Neural crest cell (in vitro differentiated cells): ENCODE data around the gene JUND. TPM values are rescaled to one million over a fixed set of nuclear protein-coding genes. Genes with fewer than 3 reads are reported as not detected.

ENCODE experiments used
- DNase-seq: peaks from one replicate; pipeline ENCODE4 v3.0.0; 2021; ENCODE audit warnings: low read depth, mixed read lengths, low spot score
- H3K27ac Mint-ChIP-seq: one replicate; pipeline ENCODE4 v1.8.0; 2021; ENCODE audit warnings: mild to moderate bottlenecking, mixed read lengths; ENCODE audit not compliant: unreplicated experiment
- H3K27me3 Mint-ChIP-seq: 2 replicates; pipeline ENCODE4 v1.8.0; 2021; ENCODE audit warnings: low read depth, mild to moderate bottlenecking, mixed read lengths
- H3K36me3 Mint-ChIP-seq: 2 replicates; pipeline ENCODE4 v1.8.0; 2021; ENCODE audit warnings: low read depth, mild to moderate bottlenecking, mixed read lengths
- H3K4me1 Mint-ChIP-seq: 2 replicates; pipeline ENCODE4 v1.8.0; 2021; ENCODE audit warnings: mixed read lengths
- H3K4me3 Mint-ChIP-seq: one replicate; pipeline ENCODE4 v1.8.0; 2021; ENCODE audit warnings: mild to moderate bottlenecking, mixed read lengths
- H3K9me3 Mint-ChIP-seq: 2 replicates; pipeline ENCODE4 v1.8.0; 2021; ENCODE audit warnings: mixed read lengths
- total RNA-seq: library from RNA; stranded (reverse); gene quantifications from 2 replicates; pipeline ENCODE4 v1.2.1, GENCODE V29; 2021
- TF ChIP-seq, protein P1 (sequence below): fragments of 200-600 bp; sonication (generic); conservative IDR thresholded peaks from 2 replicates; pipeline ENCODE4 v1.5.0; 2021; ENCODE audit warnings: antibody characterized with exemption, mild to moderate bottlenecking

The JUND gene
- total RNA-seq, 1 donor from 2014 or later = 85.1 TPM

- Mint-ChIP-seq H3K4me3 (no peak overlapping the region), H3K27ac (no peak overlapping the region), H3K4me1 (peaks cover 25% of the 10 kb centered on the region), H3K9me3 (no peaks in the 10 kb centered on the region), H3K27me3 (no peaks in the 10 kb centered on the region), H3K36me3 (no peaks in the 10 kb centered on the region)
- DNase-seq = no peak
- TF ChIP-seq, protein P1, sequence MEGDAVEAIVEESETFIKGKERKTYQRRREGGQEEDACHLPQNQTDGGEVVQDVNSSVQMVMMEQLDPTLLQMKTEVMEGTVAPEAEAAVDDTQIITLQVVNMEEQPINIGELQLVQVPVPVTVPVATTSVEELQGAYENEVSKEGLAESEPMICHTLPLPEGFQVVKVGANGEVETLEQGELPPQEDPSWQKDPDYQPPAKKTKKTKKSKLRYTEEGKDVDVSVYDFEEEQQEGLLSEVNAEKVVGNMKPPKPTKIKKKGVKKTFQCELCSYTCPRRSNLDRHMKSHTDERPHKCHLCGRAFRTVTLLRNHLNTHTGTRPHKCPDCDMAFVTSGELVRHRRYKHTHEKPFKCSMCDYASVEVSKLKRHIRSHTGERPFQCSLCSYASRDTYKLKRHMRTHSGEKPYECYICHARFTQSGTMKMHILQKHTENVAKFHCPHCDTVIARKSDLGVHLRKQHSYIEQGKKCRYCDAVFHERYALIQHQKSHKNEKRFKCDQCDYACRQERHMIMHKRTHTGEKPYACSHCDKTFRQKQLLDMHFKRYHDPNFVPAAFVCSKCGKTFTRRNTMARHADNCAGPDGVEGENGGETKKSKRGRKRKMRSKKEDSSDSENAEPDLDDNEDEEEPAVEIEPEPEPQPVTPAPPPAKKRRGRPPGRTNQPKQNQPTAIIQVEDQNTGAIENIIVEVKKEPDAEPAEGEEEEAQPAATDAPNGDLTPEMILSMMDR = no peak
These were observed 13.6 kb upstream of the JUND start for GRCh38 chr19:18295034-18295451.

- no peak for DNase-seq
- Mint-ChIP-seq H3K27ac (peak overlapping the region; percentile 35), H3K27me3 (no peaks in the 10 kb centered on the region), H3K36me3 (no peaks in the 10 kb centered on the region), H3K4me1 (peaks cover 29% of the 10 kb centered on the region), H3K9me3 (no peaks in the 10 kb centered on the region), H3K4me3 (no peak overlapping the region)
- TF ChIP-seq, protein P1 = no peak
These were observed 13.0 kb upstream of the JUND start for GRCh38 chr19:18294467-18294864.

DNA sequence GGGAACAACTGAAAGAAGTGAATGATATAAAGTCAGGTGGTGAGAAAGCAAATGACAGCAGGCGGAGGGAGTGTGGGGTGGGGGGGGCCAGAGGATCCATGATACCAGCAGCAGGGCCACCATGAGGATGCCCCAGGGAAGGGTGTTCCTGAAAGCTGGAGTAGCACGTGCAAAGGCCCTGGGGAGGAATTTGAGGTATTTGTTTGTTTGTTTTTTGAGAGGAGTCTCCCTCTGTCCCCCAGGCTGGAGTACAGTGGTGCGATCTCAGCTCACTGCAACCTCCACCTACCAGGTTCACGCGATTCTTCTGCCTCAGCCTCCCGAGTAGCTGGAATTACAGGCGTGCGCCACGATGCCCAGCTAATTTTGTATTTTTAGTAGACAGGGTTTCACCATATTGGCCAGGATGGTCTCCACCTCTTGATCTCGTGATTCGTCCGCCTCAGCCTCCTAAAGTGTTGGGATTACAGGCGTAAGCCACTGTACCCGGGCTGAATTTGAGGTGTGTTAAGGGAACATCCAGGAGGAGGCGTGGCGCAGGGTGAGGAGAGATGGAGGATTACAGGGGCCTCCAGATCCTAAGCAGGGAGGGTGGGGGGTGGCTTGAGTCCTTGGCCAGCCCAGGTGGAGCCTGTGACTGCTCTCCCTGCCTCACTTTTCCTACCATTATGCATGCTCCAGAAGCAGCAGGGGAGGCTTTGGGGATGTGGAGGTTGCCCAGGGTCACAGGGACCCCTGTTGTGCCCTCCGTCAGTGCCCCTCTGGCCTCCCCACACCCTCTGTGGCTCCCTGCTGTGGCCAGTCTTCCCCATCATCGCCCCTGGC, 12.4 kb upstream of the JUND start:
- peak overlapping the region; percentile 78 for H3K4me3 Mint-ChIP-seq
- H3K36me3 Mint-ChIP-seq = no peaks in the 10 kb centered on the region
- peaks cover 29% of the 10 kb centered on the region for H3K4me1 Mint-ChIP-seq
- H3K9me3 Mint-ChIP-seq = no peaks in the 10 kb centered on the region
- H3K27ac Mint-ChIP-seq = peak overlapping the region; percentile 35
- no peaks in the 10 kb centered on the region for H3K27me3 Mint-ChIP-seq
- TF ChIP-seq, protein P1 = no peak
- DNase-seq = no peak

DNA sequence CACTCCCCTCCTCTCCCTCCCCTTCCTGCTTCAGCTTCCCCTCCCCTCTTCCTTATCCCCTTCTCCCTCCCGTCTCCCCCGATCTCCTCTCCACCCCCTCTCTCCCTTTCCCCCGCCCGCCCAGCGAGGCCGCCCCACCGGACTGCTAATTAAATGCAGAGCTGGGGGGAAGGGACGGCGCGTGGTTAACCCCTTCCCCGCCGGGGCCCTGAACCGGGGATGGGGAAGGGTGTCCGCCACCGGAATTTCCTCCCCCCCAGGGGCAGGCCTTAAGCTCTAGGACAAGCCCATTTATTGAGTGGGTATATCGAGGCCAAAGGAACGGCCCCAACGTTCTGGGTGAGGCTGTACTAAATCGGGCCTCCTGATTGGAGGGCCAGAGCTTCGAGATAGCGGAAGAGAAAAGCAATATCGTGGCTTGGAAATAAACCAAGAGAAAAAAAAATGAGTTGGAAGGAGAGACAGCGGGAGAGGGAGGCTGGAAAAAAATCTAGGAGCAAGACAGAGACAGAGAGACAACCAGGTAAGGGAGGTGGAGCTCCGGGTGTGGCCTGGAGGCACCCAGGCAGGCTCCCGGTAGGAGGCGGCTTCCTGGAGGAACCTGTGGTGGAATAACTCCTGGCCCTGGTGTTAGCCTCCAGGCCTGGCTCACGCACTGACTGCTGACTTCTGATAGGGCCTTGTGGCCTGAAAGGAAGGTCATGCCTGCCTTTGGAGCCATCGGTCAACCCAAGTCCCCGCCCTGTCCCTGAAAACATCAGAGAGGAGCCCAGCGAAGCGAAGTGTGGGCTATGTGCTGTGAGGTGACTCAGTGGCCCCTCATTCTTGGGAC, 11.6 kb upstream of the JUND start:
- DNase-seq = peak; percentile 64
- H3K4me3 Mint-ChIP-seq = peak overlapping the region; percentile 91
- H3K4me1 Mint-ChIP-seq = peaks cover 29% of the 10 kb centered on the region
- peaks cover 3% of the 10 kb centered on the region for H3K27me3 Mint-ChIP-seq
- H3K9me3 Mint-ChIP-seq = no peaks in the 10 kb centered on the region
- H3K36me3 Mint-ChIP-seq = no peaks in the 10 kb centered on the region
- TF ChIP-seq, protein P1 = no peak
- H3K27ac Mint-ChIP-seq = peak overlapping the region; percentile 13

- TF ChIP-seq, protein P1 = no peak
- H3K36me3 Mint-ChIP-seq = no peaks in the 10 kb centered on the region
- DNase-seq = peak; percentile 24
- H3K27ac Mint-ChIP-seq = no peak overlapping the region
- no peaks in the 10 kb centered on the region for H3K9me3 Mint-ChIP-seq
- H3K27me3 Mint-ChIP-seq = peaks cover 3% of the 10 kb centered on the region
- peak overlapping the region; percentile 91 for H3K4me3 Mint-ChIP-seq
- H3K4me1 Mint-ChIP-seq = peaks cover 29% of the 10 kb centered on the region
These were observed 11.0 kb upstream of the JUND start for GRCh38 chr19:18292462-18292809.
